Adrenal gland (tissue), 5 donors: ENCODE results near the gene RHEBL1.

Experiments used
- POLR2A ChIP-seq, 2 donors: fragments of 450-650 bp; IDR thresholded peaks; one replicate each; pipeline ENCODE4 v1.6.1; 2017; ENCODE audit warnings: antibody characterized with exemption in 2 of 2, mild to moderate bottlenecking in 2 of 2, moderate library complexity in 1 of 2
- TF ChIP-seq, protein P1 (sequence below), 6 experiments: fragments of 450-650 bp in 4 of 6; fragments of 200-600 bp in 2 of 6; sonication (generic) in 1 of 6; IDR thresholded peaks; 1 replicate in 5 of 6; 2 replicates in 1 of 6; pipeline versions ENCODE4 v1.5.1 to v1.8.0; 2016 to 2021; ENCODE audit warnings: antibody characterized with exemption in 6 of 6, mild to moderate bottlenecking in 2 of 6, moderate library complexity in 1 of 6
- donor health status: DM: no; HTN: no; CAD: no.

GRCh38 chr12:49051373-49051764 is 18.4 kb downstream of the RHEBL1 start:
- TF ChIP-seq, protein P1, sequence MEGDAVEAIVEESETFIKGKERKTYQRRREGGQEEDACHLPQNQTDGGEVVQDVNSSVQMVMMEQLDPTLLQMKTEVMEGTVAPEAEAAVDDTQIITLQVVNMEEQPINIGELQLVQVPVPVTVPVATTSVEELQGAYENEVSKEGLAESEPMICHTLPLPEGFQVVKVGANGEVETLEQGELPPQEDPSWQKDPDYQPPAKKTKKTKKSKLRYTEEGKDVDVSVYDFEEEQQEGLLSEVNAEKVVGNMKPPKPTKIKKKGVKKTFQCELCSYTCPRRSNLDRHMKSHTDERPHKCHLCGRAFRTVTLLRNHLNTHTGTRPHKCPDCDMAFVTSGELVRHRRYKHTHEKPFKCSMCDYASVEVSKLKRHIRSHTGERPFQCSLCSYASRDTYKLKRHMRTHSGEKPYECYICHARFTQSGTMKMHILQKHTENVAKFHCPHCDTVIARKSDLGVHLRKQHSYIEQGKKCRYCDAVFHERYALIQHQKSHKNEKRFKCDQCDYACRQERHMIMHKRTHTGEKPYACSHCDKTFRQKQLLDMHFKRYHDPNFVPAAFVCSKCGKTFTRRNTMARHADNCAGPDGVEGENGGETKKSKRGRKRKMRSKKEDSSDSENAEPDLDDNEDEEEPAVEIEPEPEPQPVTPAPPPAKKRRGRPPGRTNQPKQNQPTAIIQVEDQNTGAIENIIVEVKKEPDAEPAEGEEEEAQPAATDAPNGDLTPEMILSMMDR (IDR thresholded peaks at IDR 0.05), result no peak
- TF ChIP-seq POLR2A (IDR thresholded peaks at IDR 0.05), result no peak
